GM12878 (cell line): ENCODE results near the gene ASPG. TPM values are rescaled to one million over a fixed set of nuclear protein-coding genes. Genes with fewer than 3 reads are reported as not detected.

Experiments
- ATAC-seq: fragments of 200-7000 bp; cut with Tn5 transposase; 3 replicates; pipeline ENCODE4 v1.9.1; 2020; ENCODE audit warnings: mild to moderate bottlenecking, moderate library complexity
- BruUV-seq: library from RNA; stranded (reverse); fragments of 400-500 nt; replicated peaks from 2 replicates; lab custom pipeline; 2021; lab: Mats Ljungman, UMichigan
- CTCF ChIA-PET: fragments of 300-600 bp; sonication (Branson Sonifier 250); formaldehyde crosslinking; extraction: SDS; loops from one replicate; lab custom pipeline; 2021; ENCODE audit warnings: inconsistent platforms; lab: Yijun Ruan, JAX
- POLR2A ChIA-PET: fragments of 350-600 bp; formaldehyde crosslinking; extraction: SDS; loops from one replicate; lab custom pipeline; 2021; ENCODE audit warnings: inconsistent platforms; lab: Charles Lee
- RAD21 ChIA-PET: fragments of 300-600 bp; sonication (Branson Sonifier 250); formaldehyde crosslinking; loops from one replicate; lab custom pipeline; 2023; ENCODE audit warnings: antibody characterized with exemption; ENCODE audit not compliant: unreplicated experiment; lab: Charles Lee
- SMC1A ChIA-PET: fragments of 300-600 bp; sonication (Branson Sonifier 250); formaldehyde crosslinking; loops from one replicate; lab custom pipeline; 2023; ENCODE audit not compliant: unreplicated experiment, uncharacterized antibody; lab: Charles Lee
- DNase-seq: peaks from one replicate; pipeline ENCODE4 v3.0.0-alpha.2; 2011; ENCODE audit warnings: low read depth, low spot score
- FAIRE-seq: peaks from 3 replicates; lab custom pipeline; 2011; peaks lifted over from hg19 to GRCh38; lab: Jason Lieb, UNC
- H2AFZ ChIP-seq: 2 replicates; pipeline ENCODE4 v1.6.0; 2011; ENCODE audit warnings: low read depth, low read length, control low read depth; ENCODE audit not compliant: control insufficient read depth
- H3K27ac ChIP-seq: 2 replicates; pipeline ENCODE4 v1.5.1; 2011; ENCODE audit warnings: control low read depth; ENCODE audit not compliant: control insufficient read depth, insufficient read depth
- H3K27me3 ChIP-seq, 2 experiments: replicated peaks in 1 of 2; 2 replicates each; pipeline versions ENCODE4 v1.6.0 to v1.6.1; 2011; ENCODE audit warnings: low read length in 1 of 2; ENCODE audit not compliant: control insufficient read depth in 2 of 2, insufficient read depth in 2 of 2
- H3K36me3 ChIP-seq, 2 experiments: 2 replicates each; pipeline ENCODE4 v1.5.1; 2011; ENCODE audit warnings: low read length in 1 of 2; ENCODE audit not compliant: control insufficient read depth in 2 of 2, insufficient read depth in 2 of 2
- H3K4me1 ChIP-seq: 2 replicates; pipeline ENCODE4 v1.6.1; 2011; ENCODE audit warnings: mild to moderate bottlenecking, low read length, moderate library complexity, mixed read lengths; ENCODE audit not compliant: control insufficient read depth, insufficient read depth
- H3K4me2 ChIP-seq: 2 replicates; pipeline ENCODE4 v1.6.0; 2011; ENCODE audit warnings: control low read depth; ENCODE audit not compliant: control insufficient read depth, insufficient read depth
- H3K4me3 ChIP-seq: fragments of 200-600 bp; sonication (generic); 2 replicates; pipeline ENCODE4 v1.5.1; 2016
- H3K79me2 ChIP-seq: 2 replicates; pipeline ENCODE4 v1.6.0; 2011; ENCODE audit warnings: low read length; ENCODE audit not compliant: control insufficient read depth, insufficient read depth
- H3K9ac ChIP-seq: 2 replicates; pipeline ENCODE4 v1.8.0; 2011; ENCODE audit warnings: low read length, control low read depth, mixed read lengths; ENCODE audit not compliant: control insufficient read depth, insufficient read depth
- H3K9me3 ChIP-seq: replicated peaks from 3 replicates; pipeline ENCODE4 v1.5.1; 2011; ENCODE audit warnings: mild to moderate bottlenecking, low read length; ENCODE audit not compliant: control insufficient read depth, insufficient read depth
- H4K20me1 ChIP-seq: 2 replicates; pipeline ENCODE4 v1.6.0; 2011; ENCODE audit not compliant: control insufficient read depth, insufficient read depth
- CREB1 ChIP-seq: IDR thresholded peaks from 2 replicates; pipeline ENCODE4 v1.6.1; 2012; ENCODE audit warnings: low read depth, mild to moderate bottlenecking, inconsistent platforms
- EP300 ChIP-seq, 2 experiments: fragments of 150-350 bp in 1 of 2; IDR thresholded peaks; 2 replicates each; pipeline ENCODE4 v1.6.1; 2011 to 2012; ENCODE audit warnings: low read depth in 2 of 2, low read length in 2 of 2, borderline replicate concordance in 1 of 2, improper control_type of control experiment in 1 of 2, inconsistent platforms in 1 of 2; ENCODE audit not compliant: control insufficient read depth in 1 of 2
- GABPA ChIP-seq: IDR thresholded peaks from 2 replicates; pipeline ENCODE4 v1.6.1; 2014; ENCODE audit warnings: antibody characterized with exemption, low read depth, mild to moderate bottlenecking, inconsistent platforms
- HDAC2 ChIP-seq: fragments of 200-600 bp; sonication (generic); IDR thresholded peaks from 2 replicates; pipeline ENCODE4 v1.6.1; 2017
- JUND ChIP-seq: IDR thresholded peaks from 2 replicates; pipeline ENCODE4 v1.6.1; 2012; ENCODE audit warnings: low read depth, mild to moderate bottlenecking, low read length, improper control_type of control experiment, moderate library complexity
- MTA2 ChIP-seq: fragments of 450-650 bp; IDR thresholded peaks from 2 replicates; pipeline ENCODE4 v1.6.1; 2016; ENCODE audit warnings: low read depth, mild to moderate bottlenecking, moderate library complexity
- PML ChIP-seq: IDR thresholded peaks from 2 replicates; pipeline ENCODE4 v1.6.1; 2012; ENCODE audit warnings: low read length, inconsistent platforms
- POU2F2 ChIP-seq: IDR thresholded peaks from 3 replicates; pipeline ENCODE4 v1.6.1; 2011; ENCODE audit warnings: low read depth, mild to moderate bottlenecking, low read length, borderline replicate concordance
- SIN3A ChIP-seq: IDR thresholded peaks from 2 replicates; pipeline ENCODE4 v1.6.1; 2012; ENCODE audit warnings: low read depth, low read length, improper control_type of control experiment
- SMAD1 ChIP-seq: fragments of 450-650 bp; IDR thresholded peaks from 2 replicates; pipeline ENCODE4 v1.6.1; 2018; ENCODE audit warnings: mild to moderate bottlenecking, low read depth; ENCODE audit not compliant: partially characterized antibody
- SUPT20H ChIP-seq: IDR thresholded peaks from 2 replicates; pipeline ENCODE4 v1.6.1; 2011; ENCODE audit warnings: low read depth, mild to moderate bottlenecking, low read length, moderate library complexity, borderline replicate concordance; ENCODE audit not compliant: control insufficient read depth
- YY1 ChIP-seq: IDR thresholded peaks from 2 replicates; pipeline ENCODE4 v1.6.1; 2011; ENCODE audit warnings: low read depth, mild to moderate bottlenecking, low read length
- WGBS: methylation state at CpG from one replicate; pipeline ENCODE4 v1.1.6; 2016; ENCODE audit warnings: low lambda C conversion rate; ENCODE audit not compliant: insufficient replicate concordance, insufficient coverage; ENCODE audit errors: missing lambda C conversion rate; 5-methylcytosine and 5-hydroxymethylcytosine counted together
- in situ Hi-C: fragments of 300-500 bp; cut with MboI; formaldehyde crosslinking; loops from 9 replicates; pipeline ENCODE4 v1.14.3; 2018; ENCODE audit warnings: mixed read lengths
- intact Hi-C: fragments of 100-400 bp; cut with micrococcal nuclease; formaldehyde crosslinking; loops from one replicate; pipeline ENCODE4 v1.14.2; 2022; ENCODE audit not compliant: unreplicated experiment
- polyA plus RNA-seq, 11 experiments: library from polyadenylated mRNA; depleted of rRNA in 4 of 11; unstranded in 6 of 11; stranded (reverse) in 5 of 11; fragments of >200 nt; fragmentation: Nextera tagmentation in 4 of 11; fragmentation: Illumina TruSeq in 1 of 11; extraction: Ambion mirVana in 4 of 11; extraction: Trizol in 1 of 11; gene quantifications; 1 replicate in 1 of 11; 2 replicates in 10 of 11; pipeline versions ENCODE4 v1.2.1 to v1.2.3, GENCODE V29; 2011 to 2016; ENCODE audit warnings: inconsistent platforms in 2 of 11, missing spikeins in 2 of 11, low read depth in 1 of 11
- total RNA-seq, 4 experiments: library from RNA; depleted of rRNA in 3 of 4; stranded (reverse); fragments of >200 nt in 3 of 4; fragmentation: Illumina TruSeq in 1 of 4; extraction: Trizol in 1 of 4; gene quantifications; 2 replicates each; pipeline versions ENCODE4 v1.2.1 to v1.2.3, GENCODE V29; 2013 to 2021
- TF ChIP-seq, protein P1 (sequence below): IDR thresholded peaks from 2 replicates; pipeline ENCODE4 v1.6.1; 2012; ENCODE audit warnings: low read depth, low read length, improper control_type of control experiment
- TF ChIP-seq, protein P2 (sequence below): fragments of 450-650 bp; IDR thresholded peaks from 2 replicates; pipeline ENCODE4 v1.6.1; 2018; ENCODE audit warnings: mild to moderate bottlenecking, low read depth, moderate library complexity; ENCODE audit not compliant: partially characterized antibody
- TF ChIP-seq, protein P3 (sequence below): fragments of 450-650 bp; IDR thresholded peaks from 2 replicates; pipeline ENCODE4 v1.6.1; 2017; ENCODE audit warnings: mild to moderate bottlenecking, moderate library complexity

Gene ASPG
- total and polyA plus RNA-seq, 10 of the 15 experiments (the other 5 are each of a cell fraction or from before 2014, with no cell fraction given) = not detected

DNA sequence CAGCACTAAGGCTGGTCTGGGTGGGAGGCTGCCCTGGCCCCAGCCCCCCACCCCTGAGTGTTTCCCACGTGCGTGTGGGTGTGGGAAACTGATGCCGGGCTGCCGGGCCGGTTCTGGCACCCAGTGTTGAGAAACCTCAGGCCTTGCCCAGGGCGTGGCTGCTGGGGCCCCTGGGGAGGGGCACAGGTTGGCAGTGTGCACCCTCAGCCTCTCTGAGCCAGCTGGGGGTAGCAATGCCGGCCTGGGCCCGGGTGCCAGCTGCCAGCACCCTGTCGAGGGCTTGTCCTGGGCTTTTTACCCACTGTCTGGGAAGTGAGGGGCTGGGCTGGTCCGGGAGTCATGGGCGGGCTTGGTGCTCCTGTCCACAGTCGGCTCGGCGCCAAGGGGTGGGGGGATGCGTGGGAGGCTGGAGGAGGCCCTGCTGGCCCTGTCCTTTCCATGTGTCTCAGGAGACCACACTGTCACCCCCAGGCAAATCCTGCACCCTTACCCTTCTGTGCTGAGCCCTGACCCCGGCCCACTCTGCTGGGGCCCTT is 15.7 kb downstream of the ASPG start (continued):
- TF ChIP-seq, protein P1, sequence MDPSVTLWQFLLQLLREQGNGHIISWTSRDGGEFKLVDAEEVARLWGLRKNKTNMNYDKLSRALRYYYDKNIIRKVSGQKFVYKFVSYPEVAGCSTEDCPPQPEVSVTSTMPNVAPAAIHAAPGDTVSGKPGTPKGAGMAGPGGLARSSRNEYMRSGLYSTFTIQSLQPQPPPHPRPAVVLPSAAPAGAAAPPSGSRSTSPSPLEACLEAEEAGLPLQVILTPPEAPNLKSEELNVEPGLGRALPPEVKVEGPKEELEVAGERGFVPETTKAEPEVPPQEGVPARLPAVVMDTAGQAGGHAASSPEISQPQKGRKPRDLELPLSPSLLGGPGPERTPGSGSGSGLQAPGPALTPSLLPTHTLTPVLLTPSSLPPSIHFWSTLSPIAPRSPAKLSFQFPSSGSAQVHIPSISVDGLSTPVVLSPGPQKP = no peak
- no peak for TF ChIP-seq SUPT20H
- TF ChIP-seq, protein P2, sequence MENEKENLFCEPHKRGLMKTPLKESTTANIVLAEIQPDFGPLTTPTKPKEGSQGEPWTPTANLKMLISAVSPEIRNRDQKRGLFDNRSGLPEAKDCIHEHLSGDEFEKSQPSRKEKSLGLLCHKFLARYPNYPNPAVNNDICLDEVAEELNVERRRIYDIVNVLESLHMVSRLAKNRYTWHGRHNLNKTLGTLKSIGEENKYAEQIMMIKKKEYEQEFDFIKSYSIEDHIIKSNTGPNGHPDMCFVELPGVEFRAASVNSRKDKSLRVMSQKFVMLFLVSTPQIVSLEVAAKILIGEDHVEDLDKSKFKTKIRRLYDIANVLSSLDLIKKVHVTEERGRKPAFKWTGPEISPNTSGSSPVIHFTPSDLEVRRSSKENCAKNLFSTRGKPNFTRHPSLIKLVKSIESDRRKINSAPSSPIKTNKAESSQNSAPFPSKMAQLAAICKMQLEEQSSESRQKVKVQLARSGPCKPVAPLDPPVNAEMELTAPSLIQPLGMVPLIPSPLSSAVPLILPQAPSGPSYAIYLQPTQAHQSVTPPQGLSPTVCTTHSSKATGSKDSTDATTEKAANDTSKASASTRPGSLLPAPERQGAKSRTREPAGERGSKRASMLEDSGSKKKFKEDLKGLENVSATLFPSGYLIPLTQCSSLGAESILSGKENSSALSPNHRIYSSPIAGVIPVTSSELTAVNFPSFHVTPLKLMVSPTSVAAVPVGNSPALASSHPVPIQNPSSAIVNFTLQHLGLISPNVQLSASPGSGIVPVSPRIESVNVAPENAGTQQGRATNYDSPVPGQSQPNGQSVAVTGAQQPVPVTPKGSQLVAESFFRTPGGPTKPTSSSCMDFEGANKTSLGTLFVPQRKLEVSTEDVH = no peak
- no peak for TF ChIP-seq POU2F2
- TF ChIP-seq EP300 (IDR thresholded peaks at IDR 0.05; ENCODE audit: borderline replicate concordance in 1 of 2, control insufficient read depth in 1 of 2, low read depth in 2 of 2, low read length in 2 of 2) = no peak
- no peak for TF ChIP-seq SMAD1
- TF ChIP-seq, all 136 proteins: peak for 0

DNA sequence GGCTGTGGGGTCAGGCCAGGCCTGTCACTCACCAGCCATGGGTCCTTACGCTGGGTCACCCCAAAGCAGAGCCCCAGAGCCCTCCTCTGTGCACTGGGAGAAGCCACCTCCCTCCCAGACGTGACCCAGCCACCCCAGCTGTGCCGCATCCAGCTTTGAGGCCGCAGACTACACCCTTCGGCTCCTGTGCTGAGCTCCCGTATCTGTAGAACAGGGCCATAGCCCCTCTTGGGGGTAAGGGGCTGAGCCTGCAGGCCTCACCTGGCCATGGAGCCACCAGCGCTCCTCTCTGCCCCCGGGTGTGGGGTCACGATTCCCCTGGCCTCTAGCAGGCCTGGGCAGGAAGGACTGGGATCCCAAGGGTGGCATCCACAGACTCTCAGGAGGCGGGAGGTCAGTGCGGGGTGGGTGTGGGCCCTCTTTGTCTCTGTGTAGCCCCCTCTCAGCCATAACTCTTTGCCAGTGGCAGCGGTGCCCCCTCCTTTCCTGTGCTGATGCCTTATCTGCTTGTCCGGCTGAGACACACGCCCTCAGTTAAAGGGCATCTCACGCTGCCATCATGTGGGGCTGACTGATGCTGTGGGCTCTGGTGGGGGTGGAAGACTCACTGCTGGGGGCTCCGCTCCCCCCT is 16.3 kb downstream of the ASPG start:
- Histone ChIP-seq H3K4me1 (no peaks in the 10 kb centered on the region), H3K4me2 (no peak overlapping the region), H3K4me3 (no peak overlapping the region), H3K9me3 (no peaks in the 10 kb centered on the region), H3K9ac (no peak overlapping the region), H3K27ac (no peak overlapping the region), H3K79me2 (no peaks in the 10 kb centered on the region), H3K36me3 (no peaks in the 10 kb centered on the region), H2AFZ (no peak overlapping the region), H4K20me1 (no peaks in the 10 kb centered on the region), H3K27me3 (0 out of 4 replicates have a peak, but pooled peaks cover 0 to 1% of the 10 kb centered on the region in 2 experiments)
- DNase-seq = no peak
- FAIRE-seq = no peak
- intact Hi-C loops = no loop called here
- ChIA-PET SMC1A (no interaction called here), POLR2A (no interaction called here), CTCF (no interaction called here), RAD21 (no interaction called here)
- no TSS peak for BruUV-seq
- 34% methylated on average over 16 of the region's 16 CpGs for WGBS
- in situ Hi-C loops = no loop called here
- ATAC-seq = no peak
- TF ChIP-seq GABPA = no peak
- no peak for TF ChIP-seq HDAC2
- no peak for TF ChIP-seq PML
- no peak for TF ChIP-seq CREB1
- TF ChIP-seq, protein P3, sequence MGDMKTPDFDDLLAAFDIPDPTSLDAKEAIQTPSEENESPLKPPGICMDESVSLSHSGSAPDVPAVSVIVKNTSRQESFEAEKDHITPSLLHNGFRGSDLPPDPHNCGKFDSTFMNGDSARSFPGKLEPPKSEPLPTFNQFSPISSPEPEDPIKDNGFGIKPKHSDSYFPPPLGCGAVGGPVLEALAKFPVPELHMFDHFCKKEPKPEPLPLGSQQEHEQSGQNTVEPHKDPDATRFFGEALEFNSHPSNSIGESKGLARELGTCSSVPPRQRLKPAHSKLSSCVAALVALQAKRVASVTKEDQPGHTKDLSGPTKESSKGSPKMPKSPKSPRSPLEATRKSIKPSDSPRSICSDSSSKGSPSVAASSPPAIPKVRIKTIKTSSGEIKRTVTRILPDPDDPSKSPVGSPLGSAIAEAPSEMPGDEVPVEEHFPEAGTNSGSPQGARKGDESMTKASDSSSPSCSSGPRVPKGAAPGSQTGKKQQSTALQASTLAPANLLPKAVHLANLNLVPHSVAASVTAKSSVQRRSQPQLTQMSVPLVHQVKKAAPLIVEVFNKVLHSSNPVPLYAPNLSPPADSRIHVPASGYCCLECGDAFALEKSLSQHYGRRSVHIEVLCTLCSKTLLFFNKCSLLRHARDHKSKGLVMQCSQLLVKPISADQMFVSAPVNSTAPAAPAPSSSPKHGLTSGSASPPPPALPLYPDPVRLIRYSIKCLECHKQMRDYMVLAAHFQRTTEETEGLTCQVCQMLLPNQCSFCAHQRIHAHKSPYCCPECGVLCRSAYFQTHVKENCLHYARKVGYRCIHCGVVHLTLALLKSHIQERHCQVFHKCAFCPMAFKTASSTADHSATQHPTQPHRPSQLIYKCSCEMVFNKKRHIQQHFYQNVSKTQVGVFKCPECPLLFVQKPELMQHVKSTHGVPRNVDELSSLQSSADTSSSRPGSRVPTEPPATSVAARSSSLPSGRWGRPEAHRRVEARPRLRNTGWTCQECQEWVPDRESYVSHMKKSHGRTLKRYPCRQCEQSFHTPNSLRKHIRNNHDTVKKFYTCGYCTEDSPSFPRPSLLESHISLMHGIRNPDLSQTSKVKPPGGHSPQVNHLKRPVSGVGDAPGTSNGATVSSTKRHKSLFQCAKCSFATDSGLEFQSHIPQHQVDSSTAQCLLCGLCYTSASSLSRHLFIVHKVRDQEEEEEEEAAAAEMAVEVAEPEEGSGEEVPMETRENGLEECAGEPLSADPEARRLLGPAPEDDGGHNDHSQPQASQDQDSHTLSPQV = no peak
- TF ChIP-seq SIN3A = no peak
- no peak for TF ChIP-seq JUND
- no peak for TF ChIP-seq YY1
- no peak for TF ChIP-seq MTA2
